HG03432 (cell line): Measurements from ENCODE around the gene MPPED2.

Experiments
- ATAC-seq: cut with Tn5 transposase; IDR thresholded peaks from one replicate; pipeline ENCODE4 v1.9.1; 2021; ENCODE audit warnings: mild to moderate bottlenecking, moderate library complexity; ENCODE audit not compliant: unreplicated experiment

The MPPED2 gene

GRCh38 chr11:30455025-30455424 lies 131.1 kb downstream of the MPPED2 start:
- no peak for ATAC-seq

DNA sequence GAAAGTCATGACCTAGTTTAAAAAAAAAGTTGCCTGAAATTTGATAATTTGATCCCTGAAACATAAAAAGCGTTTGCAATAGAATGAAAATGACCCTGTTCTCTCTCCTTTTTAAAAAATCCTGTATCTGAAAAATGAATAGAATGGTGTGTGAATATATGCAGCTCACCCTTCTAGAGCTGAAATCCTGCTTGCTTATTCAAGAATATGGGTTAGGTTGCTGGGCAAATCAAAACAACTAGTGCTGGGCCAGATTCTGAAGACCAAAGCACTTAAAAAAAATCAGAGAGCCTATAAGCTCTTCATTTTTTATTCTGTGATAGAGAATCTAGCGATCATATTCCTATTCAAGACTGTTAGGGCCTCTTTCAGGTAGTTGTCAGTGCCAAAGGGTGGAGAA lies 131.6 kb downstream of the MPPED2 start:
- ATAC-seq = no peak

DNA sequence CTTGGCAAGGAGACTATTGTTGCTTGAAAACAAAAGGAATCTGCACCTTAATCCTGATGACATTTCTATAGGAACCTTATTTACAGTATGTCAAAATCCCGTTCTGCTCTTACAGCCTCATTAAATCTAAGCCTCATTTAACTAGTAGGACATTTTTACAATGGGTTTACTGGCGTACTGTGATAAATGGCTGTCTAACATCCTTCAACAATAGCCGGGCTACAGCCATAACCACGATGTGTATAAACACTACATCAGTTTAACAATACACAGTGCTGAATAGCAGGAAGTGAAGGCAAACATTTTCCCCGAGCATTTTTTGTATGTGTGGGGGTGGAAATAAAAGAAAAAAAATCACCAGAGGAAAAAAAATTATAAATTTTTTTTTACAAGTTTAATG lies 132.0 kb downstream of the MPPED2 start:
- ATAC-seq = no peak

DNA sequence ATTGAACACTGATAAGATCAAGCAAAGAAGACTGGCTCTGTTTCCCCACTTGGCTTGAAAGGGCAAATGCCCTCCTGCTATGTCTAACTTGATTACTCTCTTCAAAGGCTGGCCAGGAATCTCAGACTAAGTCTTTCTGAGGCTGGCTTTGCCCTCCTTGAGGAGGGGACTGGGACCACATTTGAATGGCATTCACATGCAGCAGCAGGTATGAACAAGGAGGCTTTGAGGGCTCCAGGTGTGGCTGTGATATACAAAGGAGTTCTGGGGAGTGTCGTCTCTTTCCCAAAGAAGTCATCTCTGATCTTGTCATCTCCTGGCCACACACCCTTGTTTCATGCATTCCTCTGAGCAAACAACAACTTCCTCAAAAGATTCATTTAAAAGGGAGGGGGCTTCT lies 132.4 kb downstream of the MPPED2 start:
- ATAC-seq = no peak

DNA sequence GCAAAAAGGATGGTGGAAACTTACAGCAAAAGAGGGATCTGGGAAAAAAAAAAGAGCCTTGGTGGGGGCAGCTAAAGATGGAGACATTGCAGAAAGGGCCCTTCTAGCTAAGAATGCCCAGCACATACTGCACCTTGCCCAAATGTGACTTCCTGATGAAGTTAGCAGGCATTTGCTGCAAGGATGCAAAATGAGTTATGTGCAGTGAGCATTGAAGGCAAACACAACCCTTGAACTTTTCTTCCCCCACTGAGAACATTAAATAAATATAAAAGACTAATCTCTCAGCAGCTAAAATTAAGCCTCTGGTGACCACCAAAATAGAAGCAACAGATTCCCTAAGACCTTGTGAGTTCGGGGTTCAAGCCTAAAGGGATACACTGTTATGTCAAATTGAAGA lies 133.3 kb downstream of the MPPED2 start:
- ATAC-seq = no peak

GRCh38 chr11:30452114-30452513 lies 134.0 kb downstream of the MPPED2 start:
- ATAC-seq = no peak

- no peak for ATAC-seq
Observed at GRCh38 chr11:30451626-30452025, 134.5 kb downstream of the MPPED2 start.

- ATAC-seq = no peak
Observed at GRCh38 chr11:30451167-30451566, 135.0 kb downstream of the MPPED2 start.

DNA sequence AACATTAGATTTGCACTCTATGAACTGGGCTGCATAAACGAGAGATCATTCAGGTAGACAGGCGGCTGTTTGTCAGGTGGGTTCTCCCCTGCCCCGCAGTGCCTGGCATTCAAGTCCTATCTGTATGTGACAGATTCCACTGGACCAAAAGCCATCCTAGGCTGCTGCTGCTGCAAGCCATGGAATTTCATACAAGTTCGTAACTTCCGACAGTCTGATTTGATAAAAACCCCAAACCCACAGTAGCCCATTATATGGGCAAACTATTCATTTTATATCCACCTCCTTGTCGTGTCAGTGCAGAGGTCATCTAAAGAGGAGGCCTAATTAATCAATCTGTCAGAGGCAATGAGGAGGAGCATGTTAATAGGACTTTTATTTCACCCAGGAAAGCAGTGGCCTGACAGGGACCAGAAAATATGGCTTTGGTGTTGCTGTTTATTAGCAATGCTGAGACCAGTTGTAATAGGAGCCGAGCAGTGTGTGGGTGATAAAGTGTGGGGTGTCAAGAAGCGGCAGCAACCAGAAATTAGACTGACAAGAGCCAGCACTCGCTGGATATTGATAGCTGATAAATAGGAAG lies 139.0 kb downstream of the MPPED2 start:
- no peak for ATAC-seq

DNA sequence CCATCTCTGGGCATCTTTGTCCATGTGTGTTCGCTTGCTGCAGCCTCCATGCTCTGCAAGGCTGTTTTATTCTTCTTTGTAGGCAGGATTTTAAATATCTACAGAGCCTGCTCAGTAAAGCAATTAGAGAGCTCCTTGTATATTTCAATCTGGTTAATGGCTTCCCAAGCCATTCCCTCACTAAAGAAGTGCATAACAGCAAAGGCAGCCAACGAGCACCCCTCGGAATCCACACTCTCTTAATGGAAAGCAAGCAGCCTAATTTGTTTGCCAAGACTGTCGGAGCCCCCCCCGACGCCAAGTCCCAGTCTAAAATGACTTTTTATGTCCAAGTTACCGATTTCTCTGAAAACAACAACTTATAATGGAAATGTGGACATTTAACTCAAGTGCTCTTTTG lies 139.6 kb downstream of the MPPED2 start:
- no peak for ATAC-seq

DNA sequence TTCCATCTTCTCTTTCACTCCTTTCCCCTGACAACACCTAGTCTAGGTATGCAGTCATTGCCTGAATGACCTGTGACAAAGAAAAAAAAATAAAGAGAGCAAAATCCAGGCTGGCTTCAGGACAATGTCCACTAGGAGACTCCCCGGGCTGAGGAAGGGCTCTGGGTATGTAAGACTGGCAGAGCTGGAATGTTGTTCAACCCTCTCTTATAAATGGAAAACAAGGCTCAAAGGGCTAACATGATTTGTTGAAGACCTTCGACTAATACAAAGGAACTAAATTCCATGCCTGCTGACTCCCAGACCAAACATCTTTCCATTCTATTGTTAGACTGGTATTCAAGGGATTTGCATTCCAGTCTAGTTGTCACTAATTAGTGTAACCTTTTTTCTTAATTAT lies 141.1 kb downstream of the MPPED2 start:
- no peak for ATAC-seq

GRCh38 chr11:30440510-30440909 lies 145.6 kb downstream of the MPPED2 start:
- ATAC-seq = no peak

GRCh38 chr11:30436801-30437200 lies 149.4 kb downstream of the MPPED2 start:
- ATAC-seq = no peak

GRCh38 chr11:30435488-30435887 lies 150.7 kb downstream of the MPPED2 start:
- no peak for ATAC-seq

DNA sequence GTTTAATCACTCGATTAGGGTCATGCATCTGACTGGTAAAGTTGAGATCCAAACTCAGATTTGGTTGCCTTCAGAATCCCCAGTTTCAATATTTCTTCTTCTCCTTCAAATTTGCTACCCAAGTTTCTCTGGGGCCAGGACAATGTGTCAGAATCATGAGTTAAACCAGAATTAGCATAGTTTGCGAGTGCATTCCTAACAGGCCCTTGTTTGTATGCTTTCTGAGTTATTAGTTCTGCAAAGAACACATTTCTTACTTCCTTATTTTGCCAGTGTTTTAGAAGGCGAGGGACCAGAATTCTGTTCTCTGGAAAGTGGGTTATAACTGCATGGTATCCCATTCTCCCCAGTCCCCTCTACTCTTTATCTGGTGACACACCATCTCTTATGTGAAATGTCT lies 151.3 kb downstream of the MPPED2 start:
- ATAC-seq = no peak

- no peak for ATAC-seq
Observed at GRCh38 chr11:30433831-30434230, 152.3 kb downstream of the MPPED2 start.

- no peak for ATAC-seq
Observed at GRCh38 chr11:30432716-30433115, 153.4 kb downstream of the MPPED2 start.

DNA sequence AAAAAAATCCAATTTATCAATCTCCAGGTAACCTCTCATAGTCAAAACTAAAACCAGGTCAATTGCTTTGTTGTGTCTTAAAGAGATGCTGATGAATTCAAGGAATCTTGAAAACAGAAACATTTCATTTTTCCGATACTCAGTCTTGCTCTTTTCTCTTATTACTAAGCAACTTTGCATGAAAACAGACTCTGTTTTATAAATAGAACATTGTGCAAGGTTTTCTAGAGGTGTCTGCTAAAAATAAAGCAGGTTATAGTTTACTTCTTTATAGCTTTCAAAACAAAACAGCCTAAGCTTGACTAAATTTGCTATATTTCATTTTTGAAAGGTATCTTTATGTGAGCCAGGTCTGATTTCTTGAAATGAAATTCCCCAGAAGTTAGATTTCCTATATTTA lies 154.0 kb downstream of the MPPED2 start:
- ATAC-seq = no peak

DNA sequence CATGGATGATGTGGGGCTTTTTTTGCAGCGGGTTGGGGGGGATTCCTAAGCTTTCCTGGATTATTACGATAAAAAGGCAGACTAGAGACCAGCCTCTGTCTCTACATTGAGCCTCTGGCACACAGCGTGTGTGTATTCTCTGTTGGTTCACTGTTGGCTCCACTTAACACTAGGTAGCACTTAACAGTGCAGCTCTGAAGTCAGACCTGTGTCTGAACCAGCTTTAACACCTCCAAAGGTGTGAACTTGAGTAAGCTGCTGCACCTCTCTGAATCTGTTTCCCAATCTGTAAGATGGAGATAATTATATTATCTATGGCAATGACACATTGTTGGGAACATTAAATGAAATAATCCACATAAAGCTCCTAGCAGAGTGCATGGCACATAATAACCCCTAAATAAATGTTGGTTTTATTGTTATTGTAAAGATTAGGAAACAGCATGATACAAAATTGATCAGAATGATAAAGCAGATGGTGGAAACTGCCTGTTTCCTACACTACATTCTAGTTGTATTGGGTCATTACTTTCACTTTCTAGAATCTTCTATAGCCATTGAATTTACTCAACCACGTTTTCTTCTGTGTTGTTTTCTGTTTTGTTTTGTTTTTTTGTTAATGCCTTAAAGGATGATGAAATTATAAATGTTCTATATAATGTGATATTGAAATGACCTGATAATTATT lies 154.9 kb downstream of the MPPED2 start:
- no peak for ATAC-seq

GRCh38 chr11:30429550-30429949 lies 156.6 kb downstream of the MPPED2 start:
- no peak for ATAC-seq

DNA sequence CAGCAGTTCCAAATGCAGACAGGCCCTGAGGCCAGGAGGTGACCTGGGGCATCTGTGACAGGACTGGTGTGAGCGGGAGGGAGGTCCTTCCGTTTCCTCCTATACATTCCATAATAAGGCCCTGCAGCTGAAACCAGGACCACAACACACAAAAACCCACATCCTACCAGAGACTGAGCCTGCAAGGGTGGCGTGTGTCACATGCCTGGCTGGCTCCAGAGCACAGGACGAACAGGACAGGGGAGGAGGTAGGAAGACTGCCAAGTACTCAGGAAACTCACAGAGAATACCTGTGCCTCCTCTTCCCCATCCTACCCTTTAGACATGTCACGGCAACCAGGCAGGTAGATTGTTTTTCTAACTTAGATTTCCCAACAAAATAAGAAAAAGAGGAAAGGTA lies 159.4 kb downstream of the MPPED2 start:
- no peak for ATAC-seq

GRCh38 chr11:30424844-30425243 lies 161.3 kb downstream of the MPPED2 start:
- ATAC-seq = no peak

GRCh38 chr11:30424321-30424720 lies 161.8 kb downstream of the MPPED2 start:
- no peak for ATAC-seq
